NCI-H2081 treated with DMSO at 0.1 percent for 48 hours (cell line): ENCODE data around the gene ST3GAL4.
"Not testable (repeated sequence)": the region's sequence is repeated elsewhere in the genome, so short reads cannot be mapped to it uniquely, and the experiment has no call there.

Source experiments
- DNase-seq: peaks from one replicate; lab custom pipeline; 2025; lab: John Stamatoyannopoulos, UW

ST3GAL4 gene

GRCh38 chr11:126365508-126365907, 10.0 kb downstream of the ST3GAL4 start:
- not testable (repeated sequence) for DNase-seq

GRCh38 chr11:126366064-126366822, 10.8 kb downstream of the ST3GAL4 start:
- DNase-seq = no peak

DNA sequence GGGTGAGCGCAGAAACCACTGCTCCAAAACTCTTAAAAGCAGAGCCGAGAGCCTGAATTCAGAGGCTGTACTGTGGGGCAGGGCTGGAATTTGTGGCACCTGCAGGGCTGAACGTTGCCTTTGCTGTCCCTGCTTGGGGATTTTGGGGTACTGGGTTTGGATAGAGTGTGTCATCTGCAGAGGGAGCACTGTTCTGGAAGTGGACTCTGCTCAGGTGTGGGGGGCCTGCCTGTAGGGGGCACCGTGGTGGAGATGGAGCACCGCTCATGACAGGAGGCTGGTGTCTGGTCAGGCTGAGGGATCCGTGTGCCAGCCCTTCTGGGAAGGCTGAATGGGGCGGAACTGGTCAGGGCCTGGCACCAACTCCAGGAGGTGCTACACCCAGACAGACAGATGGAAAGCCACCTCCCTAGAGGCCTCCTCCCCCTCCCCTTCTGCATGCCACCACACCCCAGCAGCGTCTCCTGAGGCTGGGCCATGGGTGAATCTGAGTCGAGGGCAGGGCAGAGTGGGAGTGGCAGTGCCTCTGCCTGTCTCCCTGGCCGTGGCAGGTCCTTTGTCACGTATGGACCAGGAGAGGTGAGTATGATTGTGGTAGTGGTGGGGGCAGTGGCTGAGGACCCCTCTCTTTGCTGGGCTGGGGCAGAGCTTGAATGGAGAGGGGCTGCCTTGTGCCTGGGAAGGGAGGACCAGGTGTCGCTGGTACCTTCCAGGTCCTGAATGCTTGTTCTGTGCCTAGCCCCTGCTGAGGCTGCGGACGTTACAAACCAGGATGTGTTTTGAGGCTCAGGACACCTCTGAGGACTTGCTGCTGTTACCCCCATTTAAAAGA, 11.6 kb downstream of the ST3GAL4 start:
- not testable (repeated sequence) for DNase-seq

DNA sequence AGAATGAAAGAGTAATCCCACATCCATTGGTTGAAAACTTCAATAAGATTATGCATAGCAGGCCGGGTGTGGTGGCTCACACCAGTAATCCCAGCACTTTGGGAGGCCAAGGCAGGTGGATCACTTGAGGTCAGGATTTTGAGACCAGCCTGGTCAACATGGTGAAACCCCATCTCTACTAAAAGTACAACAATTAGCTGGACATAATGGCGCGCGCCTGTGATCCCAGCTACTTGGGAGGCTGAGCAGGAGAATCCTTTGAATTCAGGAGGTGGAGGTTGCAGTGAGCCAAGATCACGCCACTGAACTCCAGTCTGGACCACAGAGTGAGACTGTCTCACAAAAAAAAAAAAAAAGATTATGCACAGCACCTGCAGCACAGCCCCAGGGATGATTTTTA, 12.3 kb downstream of the ST3GAL4 start:
- DNase-seq = not testable (repeated sequence)

- peak; percentile 90 for DNase-seq
Measured at GRCh38 chr11:126368336-126369119, 13.0 kb downstream of the ST3GAL4 start.

GRCh38 chr11:126370016-126370415, 14.5 kb downstream of the ST3GAL4 start:
- DNase-seq = no peak

- DNase-seq = no peak
Measured at GRCh38 chr11:126371595-126371994, 16.1 kb downstream of the ST3GAL4 start.

DNA sequence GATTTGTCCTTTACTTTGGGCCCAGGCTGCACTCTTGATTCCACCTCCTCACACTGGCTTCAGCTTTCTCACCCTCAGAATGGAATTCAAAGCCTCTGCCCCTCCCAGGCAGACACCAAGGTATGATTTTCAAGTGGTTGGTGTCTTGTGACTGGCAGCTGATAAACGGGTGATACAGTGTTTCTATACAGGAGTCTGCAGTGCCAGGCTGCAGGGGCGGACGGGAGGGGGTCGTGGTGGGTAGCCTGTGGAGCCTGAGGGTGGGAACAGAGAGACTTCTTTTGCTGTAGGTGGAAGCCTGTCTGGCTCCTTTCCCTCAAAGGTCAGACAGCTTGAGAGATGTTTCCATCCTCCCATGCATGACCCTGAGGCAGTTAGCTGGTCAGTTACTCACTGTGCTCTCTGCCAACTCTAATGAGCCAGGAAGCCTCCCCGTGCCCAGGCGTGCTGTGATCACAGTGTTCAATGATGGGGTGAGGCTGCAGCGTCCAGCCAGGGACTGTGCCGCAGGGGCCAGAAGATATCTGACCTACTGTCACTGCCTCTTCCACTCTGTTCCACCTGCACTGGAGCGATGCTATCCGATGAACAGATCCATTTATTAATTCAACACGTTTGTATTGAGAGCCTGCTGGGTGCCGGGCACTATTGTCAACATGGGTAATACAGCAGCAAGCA, 18.0 kb downstream of the ST3GAL4 start:
- not testable (repeated sequence) for DNase-seq

DNA sequence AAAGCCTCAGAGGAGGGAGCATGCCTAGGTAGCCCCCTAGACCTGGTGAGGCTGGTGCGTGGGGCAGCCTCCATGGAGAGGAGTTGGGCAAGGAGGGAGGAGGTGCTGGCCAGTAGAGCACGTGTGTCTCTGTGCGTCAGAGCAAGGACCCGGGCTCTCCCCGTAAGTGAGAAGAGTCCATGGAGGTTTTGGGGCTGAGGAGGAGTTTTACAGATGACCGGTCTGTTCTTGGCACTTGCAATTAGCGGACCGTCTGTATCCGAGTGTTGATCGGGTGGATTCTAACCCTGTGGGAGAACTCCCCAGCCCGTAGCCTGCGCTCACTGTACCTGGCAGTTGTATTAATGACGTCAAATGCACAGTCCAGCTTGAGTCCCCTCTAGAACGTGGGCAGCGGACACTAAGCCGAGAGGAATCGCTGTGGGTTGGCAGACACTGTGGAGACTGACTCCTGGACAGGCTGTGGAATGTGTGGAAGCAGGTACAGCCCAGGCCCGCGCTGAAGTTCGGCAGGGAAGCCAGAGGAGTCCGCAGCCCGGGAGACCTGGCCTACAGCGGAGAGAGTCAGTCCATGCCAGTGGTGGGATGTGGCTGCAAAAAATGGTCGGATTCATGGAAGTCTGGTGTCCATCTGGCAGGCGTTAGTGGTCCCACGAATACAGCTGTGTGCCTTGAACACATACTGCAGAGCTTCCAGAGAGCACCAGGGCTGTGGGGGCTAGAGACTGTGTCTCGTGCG, 19.2 kb downstream of the ST3GAL4 start:
- DNase-seq = not testable (repeated sequence)

DNA sequence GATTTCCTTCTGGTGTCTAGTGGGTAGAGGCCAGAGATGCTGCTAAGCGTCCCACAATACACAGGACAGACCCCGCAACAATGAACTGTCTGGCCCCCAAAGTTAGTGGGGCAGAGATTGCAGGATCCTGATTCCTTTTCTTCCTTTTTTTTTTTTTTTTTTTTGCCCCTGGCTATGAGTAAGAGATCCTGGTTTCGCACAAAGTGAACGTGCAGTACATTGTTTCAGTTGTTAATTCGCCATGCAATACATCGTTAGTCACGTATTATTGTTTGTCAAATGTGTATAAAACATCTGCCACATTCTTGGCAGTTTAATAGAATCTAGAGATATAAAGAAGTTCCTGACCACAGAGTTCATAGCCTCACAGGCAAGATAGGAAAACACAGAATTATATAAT, 20.2 kb downstream of the ST3GAL4 start:
- DNase-seq = no peak

DNA sequence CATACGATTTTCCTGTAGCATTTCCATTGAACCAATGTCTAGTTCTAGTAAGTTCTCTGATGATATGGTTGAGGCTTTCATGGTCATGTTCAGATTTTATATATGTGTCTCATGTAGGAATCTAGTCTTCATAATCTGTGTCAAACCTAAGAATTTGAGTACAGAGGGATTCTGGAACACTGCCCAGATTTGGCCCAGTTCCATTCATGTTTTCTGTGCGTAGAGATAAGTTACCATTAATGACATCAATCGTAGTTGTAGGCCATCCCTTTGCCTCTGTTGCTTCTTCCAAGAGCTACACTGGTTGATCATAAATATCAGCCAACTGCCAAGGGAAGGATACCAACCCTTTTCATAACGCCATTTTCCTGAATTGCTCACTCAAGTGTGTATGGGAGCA, 23.3 kb downstream of the ST3GAL4 start:
- no peak for DNase-seq

- DNase-seq = no peak
Measured at GRCh38 chr11:126380909-126381308, 25.4 kb downstream of the ST3GAL4 start.

GRCh38 chr11:126381960-126382359, 26.5 kb downstream of the ST3GAL4 start:
- DNase-seq = not testable (repeated sequence)

GRCh38 chr11:126382641-126383040, 27.2 kb downstream of the ST3GAL4 start:
- not testable (repeated sequence) for DNase-seq

GRCh38 chr11:126383339-126384335, 28.2 kb downstream of the ST3GAL4 start:
- DNase-seq = no peak

GRCh38 chr11:126384449-126385070, 29.1 kb downstream of the ST3GAL4 start:
- no peak for DNase-seq

DNA sequence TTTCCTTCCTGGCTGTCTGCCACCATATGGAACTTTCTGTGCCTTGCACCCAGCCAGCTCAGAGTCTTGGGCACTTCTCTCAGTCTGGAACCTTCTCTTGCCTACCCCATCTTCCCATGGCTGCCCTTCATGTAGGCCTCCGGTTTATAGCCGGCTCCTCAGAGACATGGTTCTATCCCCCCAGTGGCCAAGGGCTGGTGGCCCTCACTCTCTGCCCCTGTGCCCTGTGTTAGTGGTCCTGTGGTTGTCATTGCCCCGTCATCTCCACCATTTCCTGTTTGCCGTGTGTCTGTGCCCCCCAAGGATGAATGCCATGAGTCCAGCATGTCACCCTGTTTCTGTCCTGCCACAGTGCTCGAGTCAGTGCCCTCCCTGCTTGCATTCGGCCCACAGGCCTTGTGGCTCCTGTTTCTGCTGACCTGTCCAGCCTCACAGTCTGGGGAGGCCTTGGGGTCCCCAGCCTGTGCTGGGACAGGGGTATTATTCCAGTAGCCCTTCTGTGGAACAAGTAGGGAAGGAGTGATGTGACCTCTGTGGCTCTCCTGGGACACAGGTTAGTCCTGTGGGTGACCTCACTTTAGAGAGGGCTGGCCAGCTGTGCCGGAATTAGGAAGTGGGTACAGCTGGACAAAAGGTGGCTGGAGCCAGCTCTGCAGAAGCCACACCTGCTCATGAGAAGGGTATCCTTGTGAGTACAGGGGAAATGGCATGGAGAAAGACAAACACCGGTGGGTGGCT, 30.7 kb downstream of the ST3GAL4 start:
- DNase-seq = peak; percentile 81

- DNase-seq = not testable (repeated sequence)
Measured at GRCh38 chr11:126386729-126387071, 31.2 kb downstream of the ST3GAL4 start.

DNA sequence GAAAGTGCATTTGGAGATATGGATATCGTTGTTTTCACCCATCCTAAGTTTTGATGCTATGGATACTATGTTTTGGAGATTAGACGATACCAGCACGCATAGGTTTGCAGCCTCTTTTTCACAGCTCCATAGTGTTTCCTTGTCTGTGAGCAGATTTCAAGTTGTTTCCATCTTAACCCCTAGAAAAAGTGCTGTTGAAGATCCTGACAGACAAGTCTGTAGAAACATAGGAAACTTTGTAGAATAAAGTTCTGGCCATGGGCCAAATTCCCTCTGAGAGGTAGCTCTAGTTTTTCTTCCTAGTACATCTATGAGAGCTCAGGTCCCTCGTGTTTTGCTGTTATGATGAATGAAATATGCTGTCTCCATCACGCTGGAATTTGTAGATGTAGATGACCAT, 32.4 kb downstream of the ST3GAL4 start:
- no peak for DNase-seq
